ENCODE measurements around the gene PLXDC1.

Gene PLXDC1

GRCh38 chr17:39141915-39142664 is 9.3 kb downstream of the PLXDC1 start:
- TF ChIP-seq CEBPB (IDR thresholded peaks at IDR 0.05) (peak; percentile 23; the same call in 1 of the 2 replicates), CREB1 (IDR thresholded peaks at IDR 0.05; ENCODE audit: low read depth) (no peak)

- TF ChIP-seq USF1 (IDR thresholded peaks at IDR 0.05) (no peak), ZBTB7A (IDR thresholded peaks at IDR 0.05; ENCODE audit: low read depth) (no peak), TEAD4 (IDR thresholded peaks at IDR 0.05) (no peak), REST (IDR thresholded peaks at IDR 0.05; ENCODE audit: low read depth) (no peak), NFIC (IDR thresholded peaks at IDR 0.05) (no peak)
Measured at GRCh38 chr17:39141294-39141693, 10.1 kb downstream of the PLXDC1 start.

- TF ChIP-seq EP300 (IDR thresholded peaks at IDR 0.05; ENCODE audit: borderline replicate concordance) (no peak), ZBTB7A (IDR thresholded peaks at IDR 0.05; ENCODE audit: low read depth) (no peak), USF1 (IDR thresholded peaks at IDR 0.05) (no peak), TCF12 (IDR thresholded peaks at IDR 0.05; ENCODE audit: low read depth) (no peak), MAX (IDR thresholded peaks at IDR 0.05) (no peak), REST (IDR thresholded peaks at IDR 0.05; ENCODE audit: low read depth) (no peak), YY1 (IDR thresholded peaks at IDR 0.05; ENCODE audit: low read depth) (no peak), EGR1 (IDR thresholded peaks at IDR 0.05) (no peak), CREB1 (IDR thresholded peaks at IDR 0.05; ENCODE audit: low read depth) (no peak), TAF1 (IDR thresholded peaks at IDR 0.05; ENCODE audit: low read depth) (no peak)
Measured at GRCh38 chr17:39139561-39139960, 11.9 kb downstream of the PLXDC1 start.

GRCh38 chr17:39139161-39139511 is 12.3 kb downstream of the PLXDC1 start:
- TF ChIP-seq NFIC (IDR thresholded peaks at IDR 0.05) (no peak), TAF1 (IDR thresholded peaks at IDR 0.05; ENCODE audit: low read depth) (no peak), CEBPB (IDR thresholded peaks at IDR 0.05) (no peak)

GRCh38 chr17:39138431-39139160 is 12.8 kb downstream of the PLXDC1 start:
- TF ChIP-seq RAD21 (IDR thresholded peaks at IDR 0.05; ENCODE audit: low read depth) (no peak), YY1 (IDR thresholded peaks at IDR 0.05; ENCODE audit: low read depth) (no peak), REST (IDR thresholded peaks at IDR 0.05; ENCODE audit: low read depth) (no peak), TCF12 (IDR thresholded peaks at IDR 0.05; ENCODE audit: low read depth) (no peak), CREB1 (IDR thresholded peaks at IDR 0.05; ENCODE audit: low read depth) (no peak), USF1 (IDR thresholded peaks at IDR 0.05) (no peak), EGR1 (IDR thresholded peaks at IDR 0.05) (no peak), CEBPB (IDR thresholded peaks at IDR 0.05) (no peak), TAF1 (IDR thresholded peaks at IDR 0.05; ENCODE audit: low read depth) (no peak), MAX (IDR thresholded peaks at IDR 0.05) (no peak), TEAD4 (IDR thresholded peaks at IDR 0.05) (no peak), EP300 (IDR thresholded peaks at IDR 0.05; ENCODE audit: borderline replicate concordance) (no peak), FOXM1 (IDR thresholded peaks at IDR 0.05; ENCODE audit: borderline replicate concordance, low read depth) (no peak), ZBTB7A (IDR thresholded peaks at IDR 0.05; ENCODE audit: low read depth) (no peak), NFIC (IDR thresholded peaks at IDR 0.05) (no peak)
